Fibroblast of villous mesenchyme (primary cell): Measurements from ENCODE around the gene GDF7. TPM values are rescaled to one million over a fixed set of nuclear protein-coding genes. Genes with fewer than 3 reads are reported as not detected.
A peak's percentile ranks its signal among the peaks of the same experiment; 100 is the strongest.

Source experiments
- DNase-seq: peaks from one replicate; pipeline ENCODE4 v3.0.0-alpha.2; 2010; ENCODE audit warnings: low read depth
- H3K4me3 ChIP-seq: 2 replicates; pipeline ENCODE4 v1.5.1; 2011; ENCODE audit warnings: low read depth, mild to moderate bottlenecking, low read length
- CTCF ChIP-seq: IDR thresholded peaks from 2 replicates; pipeline ENCODE4 v1.5.1; 2012; ENCODE audit warnings: low read depth, mild to moderate bottlenecking, low read length; ENCODE audit not compliant: insufficient read depth
- total RNA-seq: library from RNA; depleted of rRNA; stranded (reverse); fragments of >200 nt; gene quantifications from 2 replicates; pipeline ENCODE4 v1.2.3, GENCODE V29; 2012

Gene GDF7
- 12.1 and 12.2 TPM in 2 replicates for total RNA-seq

- peak within 1 kb of the TSS; percentile 55 for H3K4me3 ChIP-seq
- peak; percentile 17 for DNase-seq
- TF ChIP-seq CTCF, result peak; percentile 12
Measured at GRCh38 chr2:20666304-20667150, at the start of gene GDF7. Gene GDF7 (plus strand): TSS chr2:20667144. CDS start chr2:20667240, 96 bp downstream.

- no peak overlapping the region for H3K4me3 ChIP-seq
- TF ChIP-seq CTCF, result peak; percentile 64
- DNase-seq, result peak; percentile 100
Measured at GRCh38 chr2:20617892-20618467, 49.0 kb upstream of the GDF7 start.

GRCh38 chr2:20618468-20618885 lies 48.5 kb upstream of the GDF7 start:
- peak; percentile 74 for DNase-seq
- H3K4me3 ChIP-seq, result no peak overlapping the region
- no peak for TF ChIP-seq CTCF

GRCh38 chr2:20618886-20619521 lies 47.9 kb upstream of the GDF7 start:
- no peak overlapping the region for H3K4me3 ChIP-seq
- DNase-seq, result no peak
- no peak for TF ChIP-seq CTCF

GRCh38 chr2:20619624-20620024 lies 47.3 kb upstream of the GDF7 start:
- no peak for TF ChIP-seq CTCF
- DNase-seq, result no peak
- no peak overlapping the region for H3K4me3 ChIP-seq

GRCh38 chr2:20620271-20620681 lies 46.7 kb upstream of the GDF7 start:
- no peak for DNase-seq
- no peak overlapping the region for H3K4me3 ChIP-seq
- TF ChIP-seq CTCF, result no peak
